Measurements from ENCODE around the gene FOSL1.

DNA sequence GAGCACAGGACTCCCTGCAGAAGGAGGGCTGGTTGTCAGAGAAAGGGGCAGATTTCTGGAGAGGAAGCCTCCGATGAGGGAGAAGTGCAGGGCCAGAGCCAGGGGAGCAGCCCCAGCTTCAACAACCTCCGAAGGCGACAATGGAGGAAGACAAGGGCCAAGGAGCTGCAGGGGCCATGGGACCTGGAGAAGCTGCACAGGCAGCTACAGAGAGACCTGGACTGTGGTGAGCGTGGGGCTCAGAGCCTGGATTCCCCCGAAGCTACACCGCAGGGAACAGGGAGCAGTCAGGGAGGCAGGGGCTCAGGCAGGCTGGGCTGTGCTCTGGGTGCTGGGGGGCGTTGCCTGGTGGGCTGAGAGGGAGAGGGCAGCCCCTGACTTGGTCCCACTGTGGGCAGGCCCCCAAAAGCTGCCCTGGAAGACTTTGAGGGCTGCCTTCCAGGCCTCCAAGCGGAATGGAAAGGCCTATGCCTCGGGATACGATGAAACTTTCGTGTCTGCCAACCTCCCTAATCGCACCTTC lies 47.5 kb upstream of the FOSL1 start:
- TF ChIP-seq, protein P1, sequence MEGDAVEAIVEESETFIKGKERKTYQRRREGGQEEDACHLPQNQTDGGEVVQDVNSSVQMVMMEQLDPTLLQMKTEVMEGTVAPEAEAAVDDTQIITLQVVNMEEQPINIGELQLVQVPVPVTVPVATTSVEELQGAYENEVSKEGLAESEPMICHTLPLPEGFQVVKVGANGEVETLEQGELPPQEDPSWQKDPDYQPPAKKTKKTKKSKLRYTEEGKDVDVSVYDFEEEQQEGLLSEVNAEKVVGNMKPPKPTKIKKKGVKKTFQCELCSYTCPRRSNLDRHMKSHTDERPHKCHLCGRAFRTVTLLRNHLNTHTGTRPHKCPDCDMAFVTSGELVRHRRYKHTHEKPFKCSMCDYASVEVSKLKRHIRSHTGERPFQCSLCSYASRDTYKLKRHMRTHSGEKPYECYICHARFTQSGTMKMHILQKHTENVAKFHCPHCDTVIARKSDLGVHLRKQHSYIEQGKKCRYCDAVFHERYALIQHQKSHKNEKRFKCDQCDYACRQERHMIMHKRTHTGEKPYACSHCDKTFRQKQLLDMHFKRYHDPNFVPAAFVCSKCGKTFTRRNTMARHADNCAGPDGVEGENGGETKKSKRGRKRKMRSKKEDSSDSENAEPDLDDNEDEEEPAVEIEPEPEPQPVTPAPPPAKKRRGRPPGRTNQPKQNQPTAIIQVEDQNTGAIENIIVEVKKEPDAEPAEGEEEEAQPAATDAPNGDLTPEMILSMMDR (conservative IDR thresholded peaks at IDR 0.05) = no peak
- TF ChIP-seq EZH2 (IDR thresholded peaks at IDR 0.05; ENCODE audit: low read depth) = no peak
